CD4-positive, alpha-beta memory T cell (primary cell): ENCODE data around the gene PEX13. TPM values are rescaled to one million over a fixed set of nuclear protein-coding genes. Genes with fewer than 3 reads are reported as not detected.

ENCODE experiments used
- CTCF ChIA-PET: fragments of 350-600 bp; sonication (Branson Sonifier 250); formaldehyde crosslinking; loops from one replicate; lab custom pipeline; 2021; ENCODE audit warnings: inconsistent platforms; ENCODE audit not compliant: partially characterized antibody; lab: Charles Lee
- POLR2A ChIA-PET: fragments of 350-600 bp; sonication (Branson Sonifier 250); formaldehyde crosslinking; loops from one replicate; lab custom pipeline; 2021; ENCODE audit not compliant: partially characterized antibody; lab: Charles Lee
- DNase-seq, 5 donors: peaks; one replicate each; pipeline versions ENCODE4 v3.0.0 to v3.0.0-alpha.2; 2020 to 2022; ENCODE audit warnings: mixed read lengths in 1 of 5
- H3K27ac ChIP-seq: one replicate; pipeline ENCODE4 v1.7.0; 2013; ENCODE audit warnings: low read depth, low read length
- H3K27me3 ChIP-seq: 2 replicates; pipeline ENCODE4 v1.7.0; 2013; ENCODE audit warnings: mild to moderate bottlenecking, low read length, moderate library complexity; ENCODE audit not compliant: insufficient read depth
- H3K36me3 ChIP-seq: 2 replicates; pipeline ENCODE4 v1.7.0; 2013; ENCODE audit warnings: mild to moderate bottlenecking, low read length, moderate library complexity; ENCODE audit not compliant: insufficient read depth
- H3K4me1 ChIP-seq: 2 replicates; pipeline ENCODE4 v1.7.0; 2013; ENCODE audit warnings: mild to moderate bottlenecking, low read length, moderate library complexity; ENCODE audit not compliant: insufficient read depth
- H3K4me3 ChIP-seq, 2 donors: one replicate each; pipeline ENCODE4 v1.7.0; 2013; ENCODE audit warnings: low read length in 2 of 2, mild to moderate bottlenecking in 1 of 2
- H3K9me3 ChIP-seq, 2 donors: one replicate each; pipeline ENCODE4 v1.7.0; 2013; ENCODE audit warnings: low read length in 2 of 2, control low read depth in 1 of 2; ENCODE audit not compliant: control insufficient read depth in 1 of 2
- H3K27ac Mint-ChIP-seq, 7 donors: one replicate each; pipeline ENCODE4 v1.8.0; 2020 to 2021; ENCODE audit warnings: mixed read lengths in 7 of 7, mild to moderate bottlenecking in 6 of 7, inconsistent platforms in 3 of 7, moderate library complexity in 3 of 7
- H3K27me3 Mint-ChIP-seq, 2 donors: one replicate each; pipeline ENCODE4 v1.8.0; 2020 to 2021; ENCODE audit warnings: mixed read lengths in 2 of 2
- H3K36me3 Mint-ChIP-seq, 2 donors: one replicate each; pipeline ENCODE4 v1.8.0; 2020 to 2021; ENCODE audit warnings: mixed read lengths in 2 of 2, inconsistent platforms in 1 of 2, mild to moderate bottlenecking in 1 of 2
- H3K4me1 Mint-ChIP-seq, 4 donors: one replicate each; pipeline ENCODE4 v1.8.0; 2020 to 2021; ENCODE audit warnings: mixed read lengths in 4 of 4, mild to moderate bottlenecking in 1 of 4
- H3K4me3 Mint-ChIP-seq, 8 donors: one replicate each; pipeline ENCODE4 v1.8.0; 2020 to 2021; ENCODE audit warnings: mixed read lengths in 8 of 8, mild to moderate bottlenecking in 7 of 8, moderate library complexity in 6 of 8, inconsistent platforms in 3 of 8
- H3K9me3 Mint-ChIP-seq, 8 donors: one replicate each; pipeline ENCODE4 v1.8.0; 2020 to 2021; ENCODE audit warnings: mixed read lengths in 8 of 8, mild to moderate bottlenecking in 5 of 8, inconsistent platforms in 3 of 8, moderate library complexity in 1 of 8
- intact Hi-C: fragments of 100-400 bp; cut with micrococcal nuclease; formaldehyde crosslinking; loops from one replicate; pipeline ENCODE4 v1.15.1; 2023
- polyA plus RNA-seq, 2 donors: library from polyadenylated mRNA; unstranded; fragments of 300-500 nt; fragmentation: Illumina TruSeq; gene quantifications; one replicate each; pipeline ENCODE4 v1.2.3, GENCODE V29; 2021
- total RNA-seq, 2 experiments: library from RNA; stranded (reverse); gene quantifications; one replicate each; pipeline ENCODE4 v1.2.3, GENCODE V29; 2021

PEX13 gene
- total and polyA plus RNA-seq, 4 experiments from 2014 or later = 10.7 to 26.6 (median 21.0) TPM

GRCh38 chr2:61016392-61017002, 1.0 kb upstream of the PEX13 start:
- peak overlapping the region; percentile 91 to 99 for H3K4me3 ChIP-seq
- Mint-ChIP-seq H3K27ac (peak overlapping the region; percentile 92 to 98 (median 97)), H3K4me1 (peaks cover 13 to 47% (median 32%) of the 10 kb centered on the region in 4 donors), H3K4me3 (peak overlapping the region; percentile 98 to 100 (median 99)), H3K9me3 (no peaks in the 10 kb centered on the region), H3K36me3 (peaks cover 3 to 23% of the 10 kb centered on the region in 2 donors), H3K27me3 (no peaks in the 10 kb centered on the region)
- DNase-seq = no peak
- POLR2A ChIA-PET = interaction anchor here (1.0 to 2.6 kb wide), 11 partner anchors 15 to 261 kb away, joined by 3 to 32 read pairs (median 6); partner anchors contain the start of genes PAPOLG and REL
- H3K9me3 ChIP-seq = no peaks in the 10 kb centered on the region
- intact Hi-C loops = loop anchor here (1.0 to 10.0 kb wide), 5 partner anchors 50 to 872 kb away; partner anchors contain the start of gene CCT4
- H3K27me3 ChIP-seq = no peaks in the 10 kb centered on the region
- CTCF ChIA-PET = interaction anchor here (1.0 to 1.5 kb wide), 3 partner anchors 162 to 211 kb away, joined by 3 to 5 read pairs (median 5); no protein-coding TSS in a partner anchor
- peaks cover 25% of the 10 kb centered on the region for H3K4me1 ChIP-seq
- no peaks in the 10 kb centered on the region for H3K36me3 ChIP-seq
- H3K27ac ChIP-seq = peak overlapping the region; percentile 80

GRCh38 chr2:61017003-61017555, 441 bp upstream of the PEX13 start:
- peak; percentile 73 to 82 (median 76) for DNase-seq
- Mint-ChIP-seq H3K4me1 (peaks cover 13 to 53% (median 36%) of the 10 kb centered on the region in 4 donors), H3K36me3 (peaks cover 8 to 28% of the 10 kb centered on the region in 2 donors), H3K4me3 (peak overlapping the region; percentile 98 to 100 (median 99)), H3K9me3 (no peaks in the 10 kb centered on the region), H3K27ac (peak overlapping the region; percentile 92 to 98 (median 97)), H3K27me3 (no peaks in the 10 kb centered on the region)
- ChIA-PET POLR2A (interaction anchor here (0.6 to 2.6 kb wide), 15 partner anchors 15 to 1729 kb away, joined by 3 to 32 read pairs (median 5); partner anchors contain the start of genes PAPOLG, REL and USP34), CTCF (interaction anchor here (1.0 to 1.5 kb wide), 4 partner anchors 161 to 261 kb away, joined by 3 to 5 read pairs (median 5); partner anchors contain the start of gene PAPOLG)
- Histone ChIP-seq H3K27me3 (no peaks in the 10 kb centered on the region), H3K9me3 (no peaks in the 10 kb centered on the region), H3K4me3 (peak overlapping the region; percentile 91 to 99), H3K4me1 (peaks cover 25% of the 10 kb centered on the region), H3K27ac (peak overlapping the region; percentile 80), H3K36me3 (no peaks in the 10 kb centered on the region)
- intact Hi-C loops = loop anchor here (1.0 to 10.0 kb wide), 5 partner anchors 49 to 871 kb away; partner anchors contain the start of gene CCT4

- H3K27ac Mint-ChIP-seq = peak overlapping the region; percentile 92 to 98 (median 97)
- CTCF ChIA-PET = interaction anchor here (1.4 kb wide), 1 partner anchor 262 kb away, joined by 5 read pairs; the partner anchor contains the start of gene PAPOLG
- H3K36me3 ChIP-seq = no peaks in the 10 kb centered on the region
- H3K9me3 Mint-ChIP-seq = no peaks in the 10 kb centered on the region
- intact Hi-C loops = loop anchor here (10.0 kb wide), 1 partner anchor 126 kb away; no protein-coding TSS in a partner anchor
- peak overlapping the region; percentile 91 to 99 for H3K4me3 ChIP-seq
- H3K27me3 Mint-ChIP-seq = no peaks in the 10 kb centered on the region
- peaks cover 25% of the 10 kb centered on the region for H3K4me1 ChIP-seq
- no peaks in the 10 kb centered on the region for H3K27me3 ChIP-seq
- H3K4me1 Mint-ChIP-seq = peaks cover 18 to 60% (median 42%) of the 10 kb centered on the region in 4 donors
- H3K4me3 Mint-ChIP-seq = peak overlapping the region; percentile 98 to 100 (median 99)
- DNase-seq = no peak
- H3K9me3 ChIP-seq = no peaks in the 10 kb centered on the region
- H3K36me3 Mint-ChIP-seq = peaks cover 17 to 34% of the 10 kb centered on the region in 2 donors
- POLR2A ChIA-PET = interaction anchor here (0.9 to 2.6 kb wide), 11 partner anchors 15 to 452 kb away, joined by 3 to 32 read pairs (median 6); partner anchors contain the start of genes PAPOLG, REL, SANBR and USP34
- H3K27ac ChIP-seq = peak overlapping the region; percentile 80
These were observed 817 bp downstream of the PEX13 start for GRCh38 chr2:61018318-61018755.

- Mint-ChIP-seq H3K9me3 (no peaks in the 10 kb centered on the region), H3K36me3 (peaks cover 22 to 34% of the 10 kb centered on the region in 2 donors), H3K27me3 (no peaks in the 10 kb centered on the region), H3K27ac (peak overlapping the region; percentile 92 to 98 (median 97)), H3K4me3 (peak overlapping the region; percentile 98 to 100 (median 99)), H3K4me1 (peaks cover 20 to 64% (median 43%) of the 10 kb centered on the region in 4 donors)
- ChIA-PET CTCF (no interaction called here), POLR2A (no interaction called here)
- Histone ChIP-seq H3K27ac (peak overlapping the region; percentile 80), H3K4me3 (peak overlapping the region; percentile 91 to 99), H3K4me1 (peaks cover 27% of the 10 kb centered on the region), H3K9me3 (no peaks in the 10 kb centered on the region), H3K36me3 (no peaks in the 10 kb centered on the region), H3K27me3 (no peaks in the 10 kb centered on the region)
- intact Hi-C loops = loop anchor here (10.0 kb wide), 1 partner anchor 126 kb away; no protein-coding TSS in a partner anchor
- DNase-seq = no peak
These were observed 1.3 kb downstream of the PEX13 start for GRCh38 chr2:61018798-61019197.

GRCh38 chr2:61021228-61021660, 3.7 kb downstream of the PEX13 start:
- no peaks in the 10 kb centered on the region for H3K36me3 ChIP-seq
- Mint-ChIP-seq H3K27me3 (no peaks in the 10 kb centered on the region), H3K9me3 (peaks cover 0 to 2% (median 0%) of the 10 kb centered on the region in 8 donors), H3K4me3 (no peak overlapping the region), H3K27ac (no peak overlapping the region), H3K36me3 (peaks cover 28 to 39% of the 10 kb centered on the region in 2 donors), H3K4me1 (peaks cover 28 to 68% (median 48%) of the 10 kb centered on the region in 4 donors)
- ChIA-PET CTCF (no interaction called here), POLR2A (no interaction called here)
- intact Hi-C loops = no loop called here
- H3K27me3 ChIP-seq = no peaks in the 10 kb centered on the region
- no peak overlapping the region for H3K27ac ChIP-seq
- peaks cover 29% of the 10 kb centered on the region for H3K4me1 ChIP-seq
- DNase-seq = no peak
- no peaks in the 10 kb centered on the region for H3K9me3 ChIP-seq
- no peak overlapping the region for H3K4me3 ChIP-seq

- H3K36me3 Mint-ChIP-seq = peaks cover 31 to 40% of the 10 kb centered on the region in 2 donors
- CTCF ChIA-PET = interaction anchor here (0.7 kb wide), 1 partner anchor 117 kb away, joined by 5 read pairs; no protein-coding TSS in a partner anchor
These were observed 6.2 kb downstream of the PEX13 start for GRCh38 chr2:61023670-61024069.

More at GRCh38 chr2:61023670-61024069, 6.2 kb downstream of the PEX13 start:
- Histone ChIP-seq H3K9me3 (no peaks in the 10 kb centered on the region), H3K36me3 (no peaks in the 10 kb centered on the region), H3K27me3 (no peaks in the 10 kb centered on the region), H3K27ac (no peak overlapping the region), H3K4me1 (peaks cover 21% of the 10 kb centered on the region), H3K4me3 (no peak overlapping the region)
- POLR2A ChIA-PET = no interaction called here
- peaks cover 0 to 2% (median 0%) of the 10 kb centered on the region in 8 donors for H3K9me3 Mint-ChIP-seq
- peaks cover 30 to 63% (median 46%) of the 10 kb centered on the region in 4 donors for H3K4me1 Mint-ChIP-seq
- DNase-seq = no peak
- intact Hi-C loops = no loop called here
- peak overlapping the region in 2 of 7 donors; percentile 17 to 47 for H3K27ac Mint-ChIP-seq
- peak overlapping the region in 1 of 8 donors; percentile 7 for H3K4me3 Mint-ChIP-seq
- H3K27me3 Mint-ChIP-seq = no peaks in the 10 kb centered on the region
